Cerebellar cortex (tissue), 1 donor: ENCODE data around the gene PARD3B.

Source experiments
- DNase-seq: peaks from one replicate; pipeline ENCODE4 v3.0.0-alpha.2; 2015; ENCODE audit warnings: low spot score

PARD3B gene

DNA sequence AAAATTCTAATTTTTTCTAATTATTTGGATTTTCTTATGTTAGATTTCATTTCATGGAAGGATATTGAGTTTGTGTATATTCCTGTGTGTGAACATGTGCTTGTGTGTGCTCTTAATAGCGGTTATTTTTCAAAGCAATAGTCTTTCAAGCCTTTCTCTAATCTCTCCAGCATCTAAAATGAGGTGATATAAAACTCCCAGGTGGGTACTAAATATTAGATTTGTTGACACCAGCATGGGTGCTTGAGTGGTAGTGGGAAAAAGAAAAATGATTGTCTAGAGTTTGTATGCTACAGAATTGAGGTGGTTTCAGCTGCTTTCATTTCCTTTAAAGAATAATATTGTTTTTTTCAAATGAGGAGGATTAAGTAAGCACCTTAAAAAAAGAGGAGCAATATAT is 296.8 kb downstream of the PARD3B start:
- no peak for DNase-seq

DNA sequence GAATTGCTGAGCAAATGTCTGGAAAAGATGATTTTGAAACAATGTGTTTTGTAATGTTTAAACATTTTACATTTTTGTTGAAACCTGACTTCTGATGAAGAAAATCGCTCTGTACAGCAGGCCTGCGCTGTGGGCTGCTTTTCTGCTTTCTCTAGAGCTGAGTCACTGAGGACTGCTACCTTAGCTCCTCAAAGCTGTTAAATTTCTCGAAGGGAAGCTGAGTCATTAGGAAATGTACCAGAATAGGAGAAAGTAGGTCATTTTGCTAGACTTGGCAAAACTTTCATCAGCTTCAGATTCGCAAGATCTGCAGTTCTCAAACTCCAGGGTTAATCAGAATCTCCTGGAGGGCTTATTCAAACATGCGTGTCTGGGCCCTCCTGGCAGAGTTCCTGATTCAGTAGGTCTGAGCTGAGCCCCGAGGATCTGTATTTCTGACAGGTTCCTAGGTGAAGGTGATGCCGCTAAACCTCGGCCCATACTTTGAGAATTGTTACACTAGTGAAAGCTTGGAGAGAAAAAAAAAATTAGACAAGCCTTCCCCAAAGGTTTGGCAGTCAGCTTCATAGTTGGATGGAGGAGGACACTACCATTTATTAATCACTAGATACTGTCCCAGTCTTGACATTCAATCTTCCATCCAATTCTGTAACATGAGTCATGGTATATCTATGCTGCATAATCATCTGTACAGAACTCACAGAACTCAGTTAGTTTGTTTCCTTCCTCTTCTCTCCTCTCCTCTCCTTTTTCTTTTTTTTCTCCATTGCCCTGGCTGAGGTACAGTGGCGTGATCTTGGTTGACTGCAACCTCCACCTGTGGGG is 297.6 kb downstream of the PARD3B start:
- DNase-seq, result peak; percentile 10

- no peak for DNase-seq
Measured at GRCh38 chr2:204846471-204846870, 301.2 kb downstream of the PARD3B start.

- no peak for DNase-seq
Measured at GRCh38 chr2:204849892-204850291, 304.6 kb downstream of the PARD3B start.

- no peak for DNase-seq
Measured at GRCh38 chr2:204850581-204850980, 305.3 kb downstream of the PARD3B start.

DNA sequence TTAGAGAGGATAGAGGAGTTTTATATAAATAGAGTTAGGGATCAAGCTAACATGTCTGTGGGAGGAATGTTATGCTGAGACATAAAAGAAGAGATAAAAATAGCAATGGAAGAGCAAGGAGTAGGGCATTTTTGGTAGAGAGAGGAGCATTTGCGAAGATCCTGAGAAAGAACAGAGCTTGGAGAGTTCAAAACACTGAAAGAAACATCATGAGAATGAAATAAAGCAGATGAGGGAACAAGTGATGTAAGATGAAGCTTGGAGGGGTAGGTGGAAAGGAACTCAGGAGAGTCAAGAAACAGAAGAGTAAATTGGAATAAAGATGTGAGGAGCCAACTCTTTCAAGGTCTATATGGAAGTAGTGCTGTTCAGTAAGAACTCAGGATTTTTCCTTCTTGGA is 308.6 kb downstream of the PARD3B start:
- no peak for DNase-seq

GRCh38 chr2:204860274-204860673 is 315.0 kb downstream of the PARD3B start:
- peak; percentile 87 for DNase-seq

DNA sequence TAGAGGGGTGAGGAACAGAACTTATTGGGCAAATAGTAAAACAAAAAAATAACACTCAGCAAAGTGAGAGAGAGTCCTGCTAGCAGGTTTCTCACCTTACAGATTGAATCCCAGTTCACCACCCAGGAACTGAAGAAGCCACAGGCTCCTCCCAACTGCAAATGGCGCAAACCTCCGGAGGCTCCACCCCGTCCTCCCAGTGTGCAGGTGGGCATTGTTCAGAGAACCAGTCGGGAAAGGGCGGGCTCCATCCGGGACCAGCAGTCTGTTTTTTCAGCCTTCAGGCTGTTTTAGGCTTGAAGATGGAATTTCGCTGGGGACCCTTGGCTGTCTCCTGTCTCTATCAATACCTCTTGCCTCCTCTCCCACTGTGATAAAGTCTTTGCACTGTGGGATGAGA is 317.5 kb downstream of the PARD3B start:
- DNase-seq, result no peak

DNA sequence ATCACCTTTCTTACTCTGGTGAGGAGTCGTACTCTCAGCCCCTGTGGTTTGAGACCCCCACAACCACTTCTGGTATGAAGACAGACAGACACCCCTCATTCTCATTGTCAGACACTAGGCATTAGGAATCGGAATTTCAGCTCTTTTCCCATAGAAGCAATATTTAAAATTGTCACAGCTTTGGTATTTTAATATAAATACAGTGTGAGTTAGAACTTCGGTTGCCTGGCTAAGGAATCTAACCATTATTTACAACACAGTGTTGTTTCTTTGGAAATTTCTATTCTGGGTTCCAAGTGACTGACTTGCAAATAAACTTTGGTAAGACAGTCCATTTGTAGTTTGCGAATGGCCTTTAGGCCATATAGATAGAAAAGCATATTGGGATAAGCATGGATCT is 318.1 kb downstream of the PARD3B start:
- no peak for DNase-seq

- no peak for DNase-seq
Measured at GRCh38 chr2:204869132-204869823, 324.0 kb downstream of the PARD3B start.

DNA sequence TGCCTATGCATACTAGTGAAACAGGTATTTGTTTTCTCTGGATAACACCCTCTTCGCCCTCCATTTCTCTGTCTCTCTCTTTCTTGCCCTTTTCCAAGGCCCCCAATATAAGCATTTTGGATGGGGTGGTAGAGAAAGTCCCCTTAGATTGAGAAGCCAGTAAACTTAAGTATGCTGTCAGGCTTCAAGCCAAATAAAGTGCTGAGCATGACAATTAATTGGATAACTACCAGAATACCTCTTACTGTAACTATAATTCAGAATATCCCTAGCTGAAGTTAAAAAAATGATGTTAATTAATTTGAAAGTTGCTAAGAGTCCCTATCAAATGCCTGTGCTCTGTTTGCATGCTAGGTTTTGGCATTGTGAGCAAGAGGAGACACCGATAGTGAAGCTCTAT is 324.8 kb downstream of the PARD3B start:
- DNase-seq, result no peak

- DNase-seq, result peak; percentile 21
Measured at GRCh38 chr2:204871231-204871953, 326.1 kb downstream of the PARD3B start.

DNA sequence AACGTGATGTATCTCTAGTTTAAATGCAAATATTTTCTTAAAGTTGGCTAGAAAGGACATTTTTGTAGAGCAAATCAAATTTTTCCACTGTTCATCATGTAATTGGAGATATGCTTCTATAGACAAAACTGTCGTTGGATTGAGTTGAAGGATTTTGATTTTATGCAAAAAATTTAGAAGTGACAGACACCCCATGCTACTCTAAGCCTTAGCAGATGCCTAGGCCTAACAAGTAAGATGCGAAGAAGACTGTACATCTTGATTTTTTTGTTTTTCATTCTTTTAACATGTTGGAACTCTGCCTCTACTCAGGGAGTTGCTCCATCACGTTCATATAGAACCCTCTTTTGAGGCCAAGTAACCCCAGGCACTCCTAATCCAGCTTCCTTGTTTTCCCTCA is 331.0 kb downstream of the PARD3B start:
- no peak for DNase-seq

- DNase-seq, result no peak
Measured at GRCh38 chr2:204877691-204878090, 332.4 kb downstream of the PARD3B start.

GRCh38 chr2:204880928-204881327 is 335.7 kb downstream of the PARD3B start:
- no peak for DNase-seq

GRCh38 chr2:204881655-204882054 is 336.4 kb downstream of the PARD3B start:
- DNase-seq, result no peak

DNA sequence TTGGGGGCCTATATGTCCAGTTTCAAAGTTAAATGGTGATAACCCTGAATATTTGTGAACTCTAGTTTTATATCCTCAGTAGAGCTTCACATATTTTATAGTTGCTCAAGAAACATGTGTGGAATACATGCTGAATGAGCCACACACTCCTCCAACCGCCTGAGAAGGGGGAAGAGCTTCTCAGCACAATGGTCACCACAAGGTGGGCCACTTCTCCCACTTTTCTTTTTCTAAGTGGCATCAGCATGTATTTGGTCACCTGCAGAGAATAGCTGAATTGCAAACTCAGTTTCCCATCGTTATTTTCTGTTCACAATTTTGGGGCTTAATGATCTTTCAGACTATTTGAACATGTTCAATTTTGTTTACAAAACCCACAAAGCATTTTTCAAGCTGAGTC is 340.5 kb downstream of the PARD3B start:
- DNase-seq, result no peak

GRCh38 chr2:204886713-204887112 is 341.4 kb downstream of the PARD3B start:
- DNase-seq, result no peak

DNA sequence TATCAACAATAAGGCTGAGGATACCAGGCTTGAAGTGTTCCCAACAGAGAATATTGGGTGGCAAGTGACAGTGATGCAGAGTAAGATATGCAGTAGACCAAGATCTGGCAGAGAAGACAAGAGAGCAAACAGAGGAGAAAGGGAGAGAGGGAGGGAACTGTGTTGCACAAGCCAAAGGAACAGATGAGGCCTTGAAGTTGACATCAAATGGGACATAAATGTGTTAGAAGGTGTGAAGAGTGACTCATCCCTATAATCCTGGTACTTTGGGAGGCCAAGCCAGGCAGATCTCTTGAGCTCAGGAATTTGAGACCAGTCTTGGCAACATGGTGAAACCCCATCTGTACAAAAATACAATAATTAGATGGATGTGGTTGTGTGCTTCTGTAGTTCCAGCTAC is 342.9 kb downstream of the PARD3B start:
- no peak for DNase-seq

GRCh38 chr2:204890680-204891079 is 345.4 kb downstream of the PARD3B start:
- no peak for DNase-seq

DNA sequence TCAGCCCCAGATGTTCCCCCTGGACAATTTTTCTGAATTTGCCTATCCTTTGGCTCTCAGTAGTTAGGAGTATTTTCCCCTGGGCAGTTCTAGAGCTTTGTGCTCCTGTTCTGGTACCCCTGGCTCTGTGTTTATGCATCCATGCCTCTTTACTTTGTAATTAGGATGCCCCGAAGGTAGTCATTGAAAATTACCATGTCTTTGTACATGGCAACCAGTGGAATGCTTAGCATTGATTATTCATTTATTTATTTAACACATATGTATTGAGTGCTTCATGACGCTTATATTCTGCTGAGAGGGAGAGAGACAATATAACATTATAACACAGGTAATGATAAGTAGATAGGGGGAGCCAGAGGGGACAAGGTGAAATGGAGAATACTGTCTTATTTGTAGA is 346.5 kb downstream of the PARD3B start:
- DNase-seq, result no peak

GRCh38 chr2:204892506-204893255 is 347.4 kb downstream of the PARD3B start:
- DNase-seq, result no peak
